GM12891 (cell line): ENCODE measurements around the gene DUSP8.

Experiments used
- POLR2A ChIP-seq: IDR thresholded peaks from 2 replicates; pipeline ENCODE4 v1.6.1; 2011; ENCODE audit warnings: low read depth, low read length, control low read depth
- POLR2AphosphoS5 ChIP-seq: IDR thresholded peaks from 2 replicates; pipeline ENCODE4 v1.6.1; 2011; ENCODE audit warnings: low read depth, low read length, control low read depth
- SPI1 ChIP-seq: IDR thresholded peaks from 2 replicates; pipeline ENCODE4 v1.6.1; 2011; ENCODE audit warnings: low read depth, low read length, control low read depth
- TAF1 ChIP-seq: IDR thresholded peaks from 2 replicates; pipeline ENCODE4 v1.6.1; 2011; ENCODE audit warnings: low read depth, low read length, control low read depth

- TF ChIP-seq POLR2AphosphoS5 = no peak
- TF ChIP-seq POLR2A = no peak
- TF ChIP-seq TAF1 = no peak
- TF ChIP-seq SPI1 = no peak
Measured at GRCh38 chr11:1554981-1555712, 16.9 kb downstream of the DUSP8 start.
